Nephron (organoid): Measurements from ENCODE around the gene CACNA2D1.

Source experiments
- H3K27ac Mint-ChIP-seq, 3 experiments: 2 replicates each; pipeline ENCODE4 v1.8.0; 2020; ENCODE audit warnings: mixed read lengths in 3 of 3, mild to moderate bottlenecking in 2 of 3, moderate library complexity in 1 of 3
- H3K27me3 Mint-ChIP-seq: 2 replicates; pipeline ENCODE4 v1.8.0; 2021; ENCODE audit warnings: low read depth, mild to moderate bottlenecking, moderate library complexity, mixed read lengths
- H3K36me3 Mint-ChIP-seq: 2 replicates; pipeline ENCODE4 v1.8.0; 2020; ENCODE audit warnings: low read depth, mixed read lengths
- H3K4me1 Mint-ChIP-seq: 2 replicates; pipeline ENCODE4 v1.8.0; 2020; ENCODE audit warnings: mixed read lengths
- H3K4me3 Mint-ChIP-seq, 3 experiments: 2 replicates each; pipeline ENCODE4 v1.8.0; 2020; ENCODE audit warnings: mild to moderate bottlenecking in 3 of 3, mixed read lengths in 3 of 3, moderate library complexity in 2 of 3
- H3K9me3 Mint-ChIP-seq: 2 replicates; pipeline ENCODE4 v1.8.0; 2020; ENCODE audit warnings: mixed read lengths
- CTCF ChIP-seq, 3 experiments: fragments of 200-600 bp; sonication (generic); IDR thresholded peaks; one replicate each; pipeline ENCODE4 v1.5.0; 2021; ENCODE audit warnings: antibody characterized with exemption in 3 of 3; ENCODE audit not compliant: unreplicated experiment in 3 of 3

Gene CACNA2D1

DNA sequence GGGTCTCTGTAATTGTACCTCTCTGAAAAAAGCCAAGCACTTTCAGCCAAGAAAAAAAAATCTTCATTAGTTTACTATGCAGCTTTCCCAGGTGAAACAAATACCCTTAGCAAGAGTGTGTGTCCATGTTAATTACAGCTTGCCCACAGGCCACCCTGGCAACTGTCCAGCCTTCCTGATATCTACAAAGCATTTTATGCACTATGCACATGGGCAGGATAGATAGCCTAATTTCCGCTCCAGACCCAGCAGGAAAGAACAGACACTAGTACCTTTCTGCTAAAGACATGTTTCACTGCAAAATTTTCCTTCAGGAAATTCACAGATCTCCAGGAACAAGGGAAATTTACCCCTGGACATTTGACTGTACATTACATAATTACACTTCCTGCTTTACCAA is 24.4 kb downstream of the CACNA2D1 start:
- no peaks in the 10 kb centered on the region for H3K27me3 Mint-ChIP-seq
- H3K36me3 Mint-ChIP-seq = peaks cover 8% of the 10 kb centered on the region
- H3K27ac Mint-ChIP-seq = no peak overlapping the region
- peaks cover 2% of the 10 kb centered on the region for H3K9me3 Mint-ChIP-seq
- H3K4me3 Mint-ChIP-seq = no peak overlapping the region
- peaks cover 18% of the 10 kb centered on the region for H3K4me1 Mint-ChIP-seq
- TF ChIP-seq CTCF (IDR thresholded peaks at IDR 0.05; ENCODE audit: unreplicated experiment in 3 of 3) = no peak

DNA sequence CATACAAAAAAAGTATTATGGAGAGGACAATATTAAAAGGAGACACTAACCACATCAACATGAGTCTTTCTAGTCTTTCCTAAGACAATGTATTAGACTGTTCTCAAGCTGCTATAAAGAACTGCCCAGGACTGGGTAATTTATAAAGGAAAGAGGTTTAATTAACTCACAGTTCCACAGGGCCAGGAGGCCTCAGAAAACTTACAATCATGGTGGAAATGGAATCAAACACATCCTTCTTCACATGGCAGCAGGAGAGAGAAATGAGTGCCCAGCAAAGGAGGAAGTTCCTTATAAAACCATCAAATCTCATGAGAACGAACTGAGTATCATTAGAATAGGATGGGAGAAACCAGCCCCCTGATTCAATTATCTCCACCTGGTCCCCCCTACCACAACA is 25.7 kb downstream of the CACNA2D1 start:
- Mint-ChIP-seq H3K4me1 (peaks cover 21% of the 10 kb centered on the region), H3K9me3 (peaks cover 2% of the 10 kb centered on the region), H3K27ac (no peak overlapping the region), H3K4me3 (no peak overlapping the region), H3K27me3 (no peaks in the 10 kb centered on the region), H3K36me3 (peaks cover 8% of the 10 kb centered on the region)
- no peak for TF ChIP-seq CTCF (IDR thresholded peaks at IDR 0.05; ENCODE audit: unreplicated experiment in 3 of 3)

DNA sequence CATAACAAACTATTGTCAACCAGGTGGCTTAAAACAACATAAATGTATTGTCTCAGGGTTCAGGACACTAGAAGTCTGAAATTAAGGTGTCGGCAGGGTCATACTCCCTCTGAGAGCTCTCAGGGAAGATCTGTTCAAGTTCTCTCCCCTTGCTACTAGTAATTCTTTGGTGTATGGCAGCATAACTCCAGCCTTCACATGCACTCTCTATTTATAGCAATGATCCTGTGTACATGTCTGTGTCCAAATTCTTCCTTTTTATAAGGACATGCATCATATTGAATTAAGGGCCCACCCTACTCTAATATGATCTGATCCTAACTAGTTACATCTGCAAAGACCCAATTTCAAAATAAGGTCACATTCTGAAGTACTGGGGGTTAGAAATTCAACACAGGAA is 27.2 kb downstream of the CACNA2D1 start:
- H3K36me3 Mint-ChIP-seq = peaks cover 8% of the 10 kb centered on the region

DNA sequence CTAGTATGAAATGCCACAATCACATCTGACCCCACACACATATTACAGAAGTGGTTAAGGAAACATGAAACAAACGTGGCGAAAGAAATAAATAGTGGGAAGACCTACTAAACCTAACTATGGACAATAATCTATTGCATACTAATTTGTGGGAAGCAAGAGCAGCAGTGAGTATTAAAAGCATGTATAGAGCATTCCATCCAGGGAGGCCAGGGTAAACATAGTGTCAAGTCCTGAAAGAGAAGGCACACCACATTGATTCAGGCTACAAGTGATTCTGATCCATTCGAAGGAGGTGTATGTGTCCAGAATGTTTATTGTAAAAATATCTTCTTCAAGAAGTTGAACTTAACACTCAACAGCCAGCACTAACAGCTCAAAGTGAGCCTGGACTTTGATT is 29.2 kb downstream of the CACNA2D1 start:
- peaks cover 33% of the 10 kb centered on the region for H3K4me1 Mint-ChIP-seq
- H3K9me3 Mint-ChIP-seq = peaks cover 2% of the 10 kb centered on the region
- peaks cover 8% of the 10 kb centered on the region for H3K36me3 Mint-ChIP-seq
- H3K27me3 Mint-ChIP-seq = no peaks in the 10 kb centered on the region
- H3K4me3 Mint-ChIP-seq = no peak overlapping the region
- no peak for TF ChIP-seq CTCF (IDR thresholded peaks at IDR 0.05; ENCODE audit: unreplicated experiment in 3 of 3)
- H3K27ac Mint-ChIP-seq = no peak overlapping the region

More for the DNA sequence above, 27.2 kb downstream of the CACNA2D1 start:
- Mint-ChIP-seq H3K27me3 (no peaks in the 10 kb centered on the region), H3K9me3 (peaks cover 2% of the 10 kb centered on the region), H3K4me1 (peaks cover 26% of the 10 kb centered on the region), H3K4me3 (no peak overlapping the region), H3K27ac (no peak overlapping the region)
- no peak for TF ChIP-seq CTCF (IDR thresholded peaks at IDR 0.05; ENCODE audit: unreplicated experiment in 3 of 3)

GRCh38 chr7:82413237-82413636 is 30.3 kb downstream of the CACNA2D1 start:
- H3K9me3 Mint-ChIP-seq = peaks cover 2% of the 10 kb centered on the region
- peaks cover 38% of the 10 kb centered on the region for H3K4me1 Mint-ChIP-seq
- H3K36me3 Mint-ChIP-seq = peaks cover 11% of the 10 kb centered on the region
- H3K27me3 Mint-ChIP-seq = no peaks in the 10 kb centered on the region
- TF ChIP-seq CTCF (IDR thresholded peaks at IDR 0.05; ENCODE audit: unreplicated experiment in 3 of 3) = no peak
- H3K4me3 Mint-ChIP-seq = no peak overlapping the region
- H3K27ac Mint-ChIP-seq = no peak overlapping the region

DNA sequence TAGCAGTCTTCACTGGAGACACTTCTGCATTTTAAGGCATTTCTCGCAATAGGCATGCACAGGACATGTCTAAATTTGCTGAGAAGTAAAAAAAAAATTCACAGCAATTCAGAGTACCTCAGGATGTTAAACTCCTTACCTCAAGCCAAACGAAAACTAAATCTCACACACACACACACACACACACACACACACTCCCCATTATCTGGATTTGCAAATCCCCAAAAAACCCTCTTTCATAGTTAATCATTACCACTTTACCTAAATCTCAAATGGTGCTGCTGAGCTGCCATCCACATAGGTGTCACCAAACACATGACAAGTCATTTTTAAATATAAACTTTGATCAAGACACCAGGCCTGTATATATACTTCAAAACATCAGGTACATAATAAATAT is 31.8 kb downstream of the CACNA2D1 start:
- H3K4me3 Mint-ChIP-seq = no peak overlapping the region

More for the DNA sequence above, 31.8 kb downstream of the CACNA2D1 start:
- Mint-ChIP-seq H3K36me3 (peaks cover 14% of the 10 kb centered on the region), H3K9me3 (no peaks in the 10 kb centered on the region), H3K27ac (peak overlapping the region in 2 of 3 experiments; percentile 6 to 33), H3K4me1 (peaks cover 42% of the 10 kb centered on the region), H3K27me3 (no peaks in the 10 kb centered on the region)
- no peak for TF ChIP-seq CTCF (IDR thresholded peaks at IDR 0.05; ENCODE audit: unreplicated experiment in 3 of 3)
